Fibroblast of pulmonary artery (primary cell): Measurements from ENCODE around the gene YTHDC1.
"Not testable (repeated sequence)": the region's sequence is repeated elsewhere in the genome, so short reads cannot be mapped to it uniquely, and the experiment has no call there.

ENCODE experiments used
- DNase-seq: peaks from one replicate; pipeline ENCODE4 v3.0.0-alpha.2; 2010; ENCODE audit warnings: low read depth
- H3K4me3 ChIP-seq: replicated peaks from 2 replicates; pipeline ENCODE4 v1.5.1; 2011; ENCODE audit warnings: low read depth, mild to moderate bottlenecking, control low read depth, low read length, moderate library complexity
- TF ChIP-seq, protein P1 (sequence below): IDR thresholded peaks from 2 replicates; pipeline ENCODE4 v1.5.1; 2011; ENCODE audit warnings: mild to moderate bottlenecking, control low read depth, low read length, inconsistent platforms; ENCODE audit errors: missing control alignments

The YTHDC1 gene

DNA sequence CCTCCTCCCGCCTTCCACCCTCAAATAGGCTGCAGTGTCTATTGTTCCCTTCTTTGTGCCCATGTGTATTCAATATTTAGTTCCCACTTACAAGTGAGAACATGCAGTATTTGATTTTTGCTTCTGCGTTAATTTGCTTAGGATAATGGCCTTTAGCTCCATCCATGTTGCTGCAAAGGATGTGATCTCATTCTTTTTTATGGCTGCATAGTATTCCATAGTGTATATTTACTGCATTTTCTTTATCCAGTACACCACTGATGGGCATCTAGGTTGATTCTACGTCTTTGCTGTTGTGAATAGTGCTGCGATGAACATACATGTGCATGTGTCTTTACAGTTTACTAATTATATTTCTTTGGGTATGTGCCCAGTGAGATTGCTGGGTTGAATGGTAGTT is 52.8 kb downstream of the YTHDC1 start:
- no peak for DNase-seq
- TF ChIP-seq, protein P1, sequence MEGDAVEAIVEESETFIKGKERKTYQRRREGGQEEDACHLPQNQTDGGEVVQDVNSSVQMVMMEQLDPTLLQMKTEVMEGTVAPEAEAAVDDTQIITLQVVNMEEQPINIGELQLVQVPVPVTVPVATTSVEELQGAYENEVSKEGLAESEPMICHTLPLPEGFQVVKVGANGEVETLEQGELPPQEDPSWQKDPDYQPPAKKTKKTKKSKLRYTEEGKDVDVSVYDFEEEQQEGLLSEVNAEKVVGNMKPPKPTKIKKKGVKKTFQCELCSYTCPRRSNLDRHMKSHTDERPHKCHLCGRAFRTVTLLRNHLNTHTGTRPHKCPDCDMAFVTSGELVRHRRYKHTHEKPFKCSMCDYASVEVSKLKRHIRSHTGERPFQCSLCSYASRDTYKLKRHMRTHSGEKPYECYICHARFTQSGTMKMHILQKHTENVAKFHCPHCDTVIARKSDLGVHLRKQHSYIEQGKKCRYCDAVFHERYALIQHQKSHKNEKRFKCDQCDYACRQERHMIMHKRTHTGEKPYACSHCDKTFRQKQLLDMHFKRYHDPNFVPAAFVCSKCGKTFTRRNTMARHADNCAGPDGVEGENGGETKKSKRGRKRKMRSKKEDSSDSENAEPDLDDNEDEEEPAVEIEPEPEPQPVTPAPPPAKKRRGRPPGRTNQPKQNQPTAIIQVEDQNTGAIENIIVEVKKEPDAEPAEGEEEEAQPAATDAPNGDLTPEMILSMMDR: no peak
- no peak overlapping the region for H3K4me3 ChIP-seq

DNA sequence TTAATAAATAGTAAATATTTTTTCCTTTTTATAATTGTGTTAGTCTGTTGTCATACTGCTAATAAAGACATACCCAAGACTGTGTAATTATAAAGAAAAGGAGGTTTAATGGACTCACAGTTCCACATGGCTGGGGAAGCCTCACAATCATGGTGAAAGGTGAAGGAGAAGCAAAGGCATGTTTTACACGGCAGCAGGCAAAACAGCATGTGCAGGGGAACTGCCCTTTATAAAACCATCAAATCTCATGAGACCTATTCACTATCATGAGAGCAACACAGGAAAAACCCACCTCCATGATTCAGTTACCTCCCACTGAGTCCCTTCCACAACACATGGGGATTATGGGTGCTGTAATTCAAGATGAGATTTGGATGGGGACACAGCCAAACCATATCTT is 58.6 kb downstream of the YTHDC1 start:
- H3K4me3 ChIP-seq: no peak overlapping the region
- TF ChIP-seq, protein P1: no peak
- DNase-seq: no peak

DNA sequence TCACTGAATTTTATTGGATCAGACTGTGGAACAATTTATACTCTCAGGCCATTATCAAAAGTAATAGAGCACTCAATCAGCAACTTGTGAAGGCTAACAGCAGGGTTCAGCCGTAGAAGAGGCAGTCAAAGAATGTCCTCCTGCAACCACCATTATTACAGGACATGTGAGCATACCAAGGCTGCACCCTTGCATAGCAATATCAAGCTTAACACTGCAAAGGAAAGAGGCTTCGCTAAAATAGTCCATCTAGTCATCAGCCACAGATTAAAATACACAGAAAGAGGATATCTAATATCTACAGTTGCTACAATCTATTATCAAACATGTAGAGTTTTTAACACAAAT is 61.5 kb downstream of the YTHDC1 start:
- no peak for DNase-seq
- H3K4me3 ChIP-seq: no peak overlapping the region
- TF ChIP-seq, protein P1: no peak

DNA sequence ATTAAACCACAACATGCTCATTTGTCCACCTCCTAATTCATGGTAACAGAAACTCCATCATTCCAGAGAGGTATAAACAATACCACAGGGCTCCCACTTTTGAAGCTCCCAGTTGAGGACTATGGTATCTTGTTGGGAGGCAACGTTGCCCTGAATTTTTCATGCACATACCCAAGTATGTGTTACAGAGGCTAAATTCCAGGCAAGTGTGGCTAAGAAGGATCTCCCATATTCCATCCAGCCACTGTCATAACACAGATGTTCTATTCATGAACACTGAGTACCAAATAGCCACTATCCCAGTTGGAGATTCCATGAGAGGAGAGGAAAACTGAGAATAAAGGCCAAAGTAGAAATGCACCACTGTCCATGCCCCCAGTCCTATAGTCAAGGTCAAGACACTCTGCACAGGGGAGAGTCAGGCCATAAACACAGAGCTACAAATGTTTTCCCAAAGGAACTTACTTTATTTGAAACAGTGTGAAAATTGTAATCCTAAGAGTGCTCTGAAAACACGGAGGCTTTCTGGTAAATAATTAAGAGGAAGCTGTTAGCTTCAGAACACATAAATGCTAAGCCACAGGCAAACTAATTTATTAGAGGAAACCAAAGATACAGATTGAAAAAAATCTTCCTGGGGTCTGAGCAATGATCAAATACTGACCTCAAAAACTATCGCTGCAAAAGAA is 62.0 kb downstream of the YTHDC1 start:
- DNase-seq: no peak
- no peak overlapping the region for H3K4me3 ChIP-seq
- TF ChIP-seq, protein P1: no peak

DNA sequence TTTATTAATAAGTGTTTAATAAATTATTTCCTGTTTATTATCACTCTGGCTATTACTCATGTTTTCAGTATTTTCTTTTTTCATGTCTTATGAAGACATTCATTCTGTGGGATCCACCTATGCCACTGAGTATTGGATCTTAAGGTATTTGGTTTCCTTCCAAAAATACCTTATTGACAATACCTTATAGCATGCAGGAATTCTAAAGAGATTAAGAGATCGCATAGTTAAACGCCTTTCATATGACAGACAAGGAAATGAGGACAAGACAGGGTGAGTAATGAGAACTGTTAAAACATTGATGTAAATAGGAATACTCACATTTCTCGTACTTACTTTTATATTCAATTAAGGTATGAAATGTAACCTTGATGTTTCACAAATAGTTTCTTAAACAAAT is 66.2 kb downstream of the YTHDC1 start:
- DNase-seq: no peak
- TF ChIP-seq, protein P1: no peak
- H3K4me3 ChIP-seq: no peak overlapping the region

DNA sequence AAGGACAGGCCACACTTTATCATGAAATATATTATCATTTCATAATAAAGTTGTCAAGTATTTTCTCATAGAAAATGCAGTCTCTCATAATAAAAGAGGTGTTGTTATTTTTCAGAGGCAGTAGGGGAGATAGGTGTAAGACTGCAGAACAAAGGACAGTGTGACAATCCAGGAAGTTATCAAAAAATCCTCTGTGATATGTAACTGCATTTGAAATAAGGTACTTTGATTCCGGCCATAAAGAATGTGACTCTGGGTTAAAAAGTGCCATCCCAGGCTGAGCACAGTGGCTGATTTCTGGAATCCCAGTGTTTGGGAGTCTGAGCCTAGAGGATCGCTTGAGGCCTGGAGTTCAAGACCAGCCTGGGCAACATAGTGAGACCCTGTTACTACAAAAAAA is 66.8 kb downstream of the YTHDC1 start:
- no peak for DNase-seq
- TF ChIP-seq, protein P1: no peak
- no peak overlapping the region for H3K4me3 ChIP-seq

DNA sequence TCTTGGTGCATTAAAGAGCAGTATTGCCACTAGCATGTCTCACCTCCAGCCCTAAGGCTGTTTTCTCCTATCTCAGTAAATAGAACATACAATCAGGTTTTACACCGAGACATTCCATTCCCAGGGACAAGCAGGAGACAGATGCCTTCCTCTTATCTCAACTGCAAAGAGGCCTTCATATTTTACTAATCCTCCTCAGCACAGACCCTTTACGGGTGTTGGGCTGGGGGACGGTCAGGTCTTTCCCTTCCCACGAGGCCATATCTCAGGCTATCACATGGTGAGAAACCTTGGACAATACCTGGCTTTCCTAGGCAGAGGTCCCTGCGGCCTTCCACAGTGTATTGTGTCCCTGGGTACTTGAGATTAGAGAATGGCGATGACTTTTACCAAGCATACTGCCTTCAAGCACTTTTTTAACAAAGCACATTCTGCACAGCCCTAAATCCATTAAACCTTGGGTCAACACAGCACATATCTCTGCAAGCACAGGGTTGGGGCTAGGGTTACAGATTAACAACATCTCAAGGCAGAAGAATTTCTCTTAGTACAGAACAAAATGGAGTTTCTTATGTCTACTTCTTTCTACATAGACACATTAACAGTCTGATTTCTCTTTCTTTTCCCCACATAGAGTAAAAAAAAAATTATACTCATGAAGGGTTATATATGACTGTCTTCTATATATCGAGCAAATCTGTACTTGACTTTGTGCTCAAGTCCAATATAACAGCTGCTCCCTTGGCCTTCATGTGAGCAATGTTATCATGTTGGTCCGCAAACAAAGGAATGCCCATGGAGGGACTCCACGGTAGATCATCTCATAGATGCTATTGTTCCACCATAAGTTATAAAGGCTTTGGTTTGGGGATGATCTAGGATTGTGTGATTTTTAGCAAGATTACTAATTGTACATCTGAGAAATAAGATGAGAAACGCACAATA is 67.8 kb downstream of the YTHDC1 start:
- not testable (repeated sequence) for DNase-seq

More for the DNA sequence above, 67.8 kb downstream of the YTHDC1 start:
- H3K4me3 ChIP-seq: not testable (repeated sequence)
